HL-60 (cell line): Measurements from ENCODE around the gene CAPN9.

Experiments used
- DNase-seq, 2 experiments: peaks; one replicate each; pipeline ENCODE4 v3.0.0-alpha.2; 2010 to 2020; ENCODE audit warnings: low read depth in 1 of 2, low spot score in 1 of 2
- H3K27ac ChIP-seq: fragments of 250-450 bp; sonication (Bioruptor Pico); replicated peaks from 2 replicates; pipeline ENCODE4 v1.5.1; 2020; ENCODE audit warnings: mild to moderate bottlenecking, moderate library complexity
- H3K27me3 ChIP-seq: fragments of 250-450 bp; sonication (Bioruptor Pico); 2 replicates; pipeline ENCODE4 v1.5.1; 2021; ENCODE audit warnings: mild to moderate bottlenecking, moderate library complexity; ENCODE audit not compliant: insufficient read depth, poor library complexity, severe bottlenecking
- H3K4me3 ChIP-seq: replicated peaks from 2 replicates; pipeline ENCODE4 v1.5.1; 2011; ENCODE audit warnings: mild to moderate bottlenecking, control low read depth, low read length; ENCODE audit not compliant: insufficient read depth
- GABPA ChIP-seq: IDR thresholded peaks from 2 replicates; pipeline ENCODE4 v1.6.1; 2012; ENCODE audit warnings: low read depth
- POLR2AphosphoS5 ChIP-seq: IDR thresholded peaks from 2 replicates; pipeline ENCODE4 v1.6.1; 2012; ENCODE audit warnings: low read depth
- SPI1 ChIP-seq: IDR thresholded peaks from 2 replicates; pipeline ENCODE4 v1.6.1; 2012; ENCODE audit warnings: low read depth, mild to moderate bottlenecking, borderline replicate concordance
- TF ChIP-seq, protein P1 (sequence below): IDR thresholded peaks from one replicate; pipeline ENCODE4 v1.5.1; 2011; ENCODE audit warnings: low read length, control low read depth, inconsistent platforms; ENCODE audit not compliant: insufficient read depth
- TF ChIP-seq, protein P2 (sequence below): IDR thresholded peaks from 2 replicates; pipeline ENCODE4 v1.6.1; 2012; ENCODE audit warnings: low read depth; ENCODE audit not compliant: insufficient replicate concordance

Gene CAPN9

DNA sequence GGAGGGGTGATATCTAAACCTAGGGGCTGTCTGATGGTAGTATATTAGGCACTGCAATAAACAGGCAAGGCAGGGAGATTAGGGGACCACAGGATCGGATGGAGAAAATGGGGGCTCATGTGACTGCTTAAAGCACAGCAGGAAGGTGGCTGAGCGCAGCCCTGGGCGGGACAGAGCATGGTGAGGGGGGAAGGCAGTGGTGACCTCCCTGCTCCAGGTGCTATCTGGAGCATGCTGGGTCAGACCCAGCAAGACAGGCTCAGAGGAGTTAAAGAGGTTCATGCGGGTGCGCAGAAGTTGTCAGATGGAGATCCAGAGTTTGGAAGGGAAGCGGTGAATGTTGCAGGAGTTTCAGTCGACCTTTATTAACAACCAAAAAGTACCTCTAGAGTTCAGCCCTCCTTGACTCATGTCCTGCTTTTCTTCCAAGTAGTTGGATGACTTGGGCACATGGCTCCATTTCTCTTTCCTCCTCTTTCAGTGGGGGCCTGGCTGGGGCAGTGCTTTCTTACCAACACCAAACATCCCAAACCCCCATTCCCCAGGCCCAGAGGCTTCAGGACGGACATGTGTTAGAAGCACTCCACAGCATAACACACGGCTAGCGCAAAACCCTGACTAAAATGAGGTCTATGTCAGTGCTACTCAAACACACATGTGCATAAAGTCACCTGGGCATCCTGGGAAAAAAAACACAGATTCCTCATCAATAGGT is 41.5 kb downstream of the CAPN9 start:
- H3K27me3 ChIP-seq, result peaks cover 4% of the 10 kb centered on the region
- no peak overlapping the region for H3K4me3 ChIP-seq
- DNase-seq, result no peak
- no peak for TF ChIP-seq GABPA
- TF ChIP-seq, protein P1, sequence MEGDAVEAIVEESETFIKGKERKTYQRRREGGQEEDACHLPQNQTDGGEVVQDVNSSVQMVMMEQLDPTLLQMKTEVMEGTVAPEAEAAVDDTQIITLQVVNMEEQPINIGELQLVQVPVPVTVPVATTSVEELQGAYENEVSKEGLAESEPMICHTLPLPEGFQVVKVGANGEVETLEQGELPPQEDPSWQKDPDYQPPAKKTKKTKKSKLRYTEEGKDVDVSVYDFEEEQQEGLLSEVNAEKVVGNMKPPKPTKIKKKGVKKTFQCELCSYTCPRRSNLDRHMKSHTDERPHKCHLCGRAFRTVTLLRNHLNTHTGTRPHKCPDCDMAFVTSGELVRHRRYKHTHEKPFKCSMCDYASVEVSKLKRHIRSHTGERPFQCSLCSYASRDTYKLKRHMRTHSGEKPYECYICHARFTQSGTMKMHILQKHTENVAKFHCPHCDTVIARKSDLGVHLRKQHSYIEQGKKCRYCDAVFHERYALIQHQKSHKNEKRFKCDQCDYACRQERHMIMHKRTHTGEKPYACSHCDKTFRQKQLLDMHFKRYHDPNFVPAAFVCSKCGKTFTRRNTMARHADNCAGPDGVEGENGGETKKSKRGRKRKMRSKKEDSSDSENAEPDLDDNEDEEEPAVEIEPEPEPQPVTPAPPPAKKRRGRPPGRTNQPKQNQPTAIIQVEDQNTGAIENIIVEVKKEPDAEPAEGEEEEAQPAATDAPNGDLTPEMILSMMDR, result no peak
- TF ChIP-seq, protein P2, sequence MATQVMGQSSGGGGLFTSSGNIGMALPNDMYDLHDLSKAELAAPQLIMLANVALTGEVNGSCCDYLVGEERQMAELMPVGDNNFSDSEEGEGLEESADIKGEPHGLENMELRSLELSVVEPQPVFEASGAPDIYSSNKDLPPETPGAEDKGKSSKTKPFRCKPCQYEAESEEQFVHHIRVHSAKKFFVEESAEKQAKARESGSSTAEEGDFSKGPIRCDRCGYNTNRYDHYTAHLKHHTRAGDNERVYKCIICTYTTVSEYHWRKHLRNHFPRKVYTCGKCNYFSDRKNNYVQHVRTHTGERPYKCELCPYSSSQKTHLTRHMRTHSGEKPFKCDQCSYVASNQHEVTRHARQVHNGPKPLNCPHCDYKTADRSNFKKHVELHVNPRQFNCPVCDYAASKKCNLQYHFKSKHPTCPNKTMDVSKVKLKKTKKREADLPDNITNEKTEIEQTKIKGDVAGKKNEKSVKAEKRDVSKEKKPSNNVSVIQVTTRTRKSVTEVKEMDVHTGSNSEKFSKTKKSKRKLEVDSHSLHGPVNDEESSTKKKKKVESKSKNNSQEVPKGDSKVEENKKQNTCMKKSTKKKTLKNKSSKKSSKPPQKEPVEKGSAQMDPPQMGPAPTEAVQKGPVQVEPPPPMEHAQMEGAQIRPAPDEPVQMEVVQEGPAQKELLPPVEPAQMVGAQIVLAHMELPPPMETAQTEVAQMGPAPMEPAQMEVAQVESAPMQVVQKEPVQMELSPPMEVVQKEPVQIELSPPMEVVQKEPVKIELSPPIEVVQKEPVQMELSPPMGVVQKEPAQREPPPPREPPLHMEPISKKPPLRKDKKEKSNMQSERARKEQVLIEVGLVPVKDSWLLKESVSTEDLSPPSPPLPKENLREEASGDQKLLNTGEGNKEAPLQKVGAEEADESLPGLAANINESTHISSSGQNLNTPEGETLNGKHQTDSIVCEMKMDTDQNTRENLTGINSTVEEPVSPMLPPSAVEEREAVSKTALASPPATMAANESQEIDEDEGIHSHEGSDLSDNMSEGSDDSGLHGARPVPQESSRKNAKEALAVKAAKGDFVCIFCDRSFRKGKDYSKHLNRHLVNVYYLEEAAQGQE, result no peak
- TF ChIP-seq POLR2AphosphoS5, result no peak
- TF ChIP-seq SPI1, result no peak
- H3K27ac ChIP-seq, result no peak overlapping the region

DNA sequence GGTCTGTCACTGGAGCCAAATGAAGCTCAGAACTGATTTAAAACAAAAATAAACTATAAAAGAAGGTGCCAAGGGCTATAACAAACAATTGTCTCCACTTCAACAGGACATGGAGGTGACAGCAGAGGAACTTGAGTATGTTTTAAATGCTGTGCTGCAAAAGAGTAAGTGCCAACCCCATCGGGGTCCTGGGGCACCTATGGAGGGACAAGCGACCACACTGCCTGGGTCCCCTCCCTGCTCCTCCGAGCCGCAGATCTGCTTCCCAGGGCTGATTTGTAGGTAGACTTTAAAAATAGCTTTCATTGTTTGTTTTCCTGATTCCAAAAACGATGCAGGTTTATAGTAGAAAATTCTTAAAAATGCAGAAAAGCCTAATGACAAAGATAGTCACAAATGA is 42.8 kb downstream of the CAPN9 start:
- Histone ChIP-seq H3K27ac (no peak overlapping the region), H3K27me3 (peaks cover 4% of the 10 kb centered on the region), H3K4me3 (no peak overlapping the region)
- TF ChIP-seq, protein P1, result no peak
- TF ChIP-seq SPI1 (no peak), POLR2AphosphoS5 (no peak), GABPA (no peak)
- TF ChIP-seq, protein P2, result no peak
- DNase-seq, result no peak

DNA sequence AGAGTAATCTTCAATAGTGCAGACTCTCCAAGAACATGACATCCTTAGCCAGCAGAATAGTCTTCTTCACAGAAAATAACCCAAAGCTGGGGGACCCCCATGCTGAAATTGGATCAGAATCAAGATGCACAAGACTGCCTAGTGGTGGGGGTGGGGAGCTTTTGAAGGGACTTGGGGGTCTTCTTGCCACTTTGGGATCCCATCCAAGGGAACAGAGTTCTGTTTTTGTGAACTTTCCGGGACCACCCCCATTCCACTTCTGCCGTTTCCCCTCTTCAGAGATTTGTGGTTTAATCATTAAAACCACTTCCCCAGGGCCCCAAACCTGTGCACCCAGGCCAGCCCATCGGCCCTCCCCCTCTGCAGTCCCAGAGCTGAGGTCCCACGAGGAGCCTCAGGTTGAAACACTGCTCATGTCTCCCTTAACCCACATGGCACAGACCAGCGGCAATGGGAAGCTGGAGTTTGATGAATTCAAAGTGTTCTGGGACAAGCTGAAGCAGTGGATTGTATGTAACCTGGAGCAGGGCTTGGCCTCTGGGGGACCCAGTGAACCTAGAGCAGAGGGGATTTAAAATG is 44.9 kb downstream of the CAPN9 start:
- TF ChIP-seq SPI1, result no peak
- TF ChIP-seq, protein P2, result no peak
- TF ChIP-seq GABPA, result no peak
- no peak for TF ChIP-seq POLR2AphosphoS5
- TF ChIP-seq, protein P1, result no peak
- H3K4me3 ChIP-seq, result no peak overlapping the region
- H3K27me3 ChIP-seq, result peaks cover 4% of the 10 kb centered on the region
- DNase-seq, result no peak
- no peak overlapping the region for H3K27ac ChIP-seq
